Measurements from ENCODE around the gene TNFSF10. TPM values are rescaled to one million over a fixed set of nuclear protein-coding genes. Genes with fewer than 3 reads are reported as not detected.

Gene TNFSF10
- total and polyA plus RNA-seq, 9 of the 15 experiments (the other 6 are each of a cell fraction or from before 2014, with no cell fraction given) = 0.07 to 1.3 (median 0.27) TPM; not detected in 1

- intact Hi-C loops (cut with micrococcal nuclease) (loop anchor here (10.0 kb wide), 1 partner anchor 641 kb away; no protein-coding TSS in a partner anchor), in situ Hi-C loops (cut with MboI) (no loop called here)
- ChIA-PET POLR2A (no interaction called here), CTCF (ENCODE audit: low intra/inter-chr PET ratio) (no interaction called here)
- DNase-seq (ENCODE audit: extremely low read depth in 1 of 4, low spot score in 3 of 4) (no peak), ATAC-seq (no peak), FAIRE-seq (no peak)
- Histone ChIP-seq H3K36me3 (ENCODE audit: control insufficient read depth, insufficient read depth, low read length) (no peaks in the 10 kb centered on the region), H3K9me1 (ENCODE audit: control insufficient read depth, insufficient read depth, low read length) (no peaks in the 10 kb centered on the region), H3K9me3 (replicated peaks; ENCODE audit: control insufficient read depth, insufficient read depth, low read depth, low read length) (no peaks in the 10 kb centered on the region), H3K4me2 (ENCODE audit: insufficient read depth, low read length) (no peak overlapping the region), H3K27me3 (ENCODE audit: control insufficient read depth in 2 of 2, insufficient read depth in 2 of 2, low read length in 2 of 2) (no peaks in the 10 kb centered on the region; a peak in 1 of 5 replicates), H3K9ac (ENCODE audit: insufficient read depth in 1 of 2, low read depth in 2 of 2, low read length in 2 of 2) (no peak overlapping the region), H4K20me1 (replicated peaks; ENCODE audit: control insufficient read depth, insufficient read depth, low read length) (no peaks in the 10 kb centered on the region), H3K27ac (ENCODE audit: extremely low read depth, low read depth, low read length) (no peak overlapping the region), H2AFZ (ENCODE audit: low read depth, low read length) (no peak overlapping the region), H3K4me3 (no peak overlapping the region), H3K79me2 (ENCODE audit: control insufficient read depth, insufficient read depth, low read length) (no peaks in the 10 kb centered on the region), H3K4me1 (replicated peaks in 1 of 2; ENCODE audit: control insufficient read depth in 2 of 2, insufficient read depth in 2 of 2, low read length in 2 of 2) (no peaks in the 10 kb centered on the region)
- BruUV-seq (replicated peaks) = no TSS peak
- WGBS (ENCODE audit: insufficient coverage, low coverage, missing lambda C conversion rate) = 41% methylated on average over 4 of the region's 5 CpGs
- TF ChIP-seq SMARCA5 (IDR thresholded peaks at IDR 0.05) (no peak), HES1 (IDR thresholded peaks at IDR 0.05; ENCODE audit: low read depth) (no peak), TFE3 (CRISPR knock-in tag; IDR thresholded peaks at IDR 0.05) (no peak), NCOR1 (IDR thresholded peaks at IDR 0.05) (no peak), TCF3 (CRISPR knock-in tag; IDR thresholded peaks at IDR 0.05) (no peak), ZHX1 (conservative IDR thresholded peaks at IDR 0.05; ENCODE audit: low read length) (no peak), CTCFL (IDR thresholded peaks at IDR 0.05; ENCODE audit: borderline replicate concordance, insufficient read depth, low read depth, low read length, poor library complexity, severe bottlenecking) (no peak), GATA2 (CRISPR knock-in tag; IDR thresholded peaks at IDR 0.05) (no peak), HINFP (tag; conservative IDR thresholded peaks at IDR 0.05; ENCODE audit: low read depth) (no peak), E4F1 (CRISPR knock-in tag; IDR thresholded peaks at IDR 0.05; ENCODE audit: borderline replicate concordance) (no peak), ZNF175 (CRISPR knock-in tag; IDR thresholded peaks at IDR 0.05; ENCODE audit: low read depth) (no peak)
Measured at GRCh38 chr3:172475703-172476102, 47.5 kb downstream of the TNFSF10 start.

Measured in K562 (cell line).